HepG2 (cell line): ENCODE measurements around the gene SYPL1. TPM values are rescaled to one million over a fixed set of nuclear protein-coding genes. Genes with fewer than 3 reads are reported as not detected.

Experiments
- ATAC-seq: fragments of 200-7000 bp; cut with Tn5 transposase; 3 replicates; pipeline ENCODE4 v1.9.1; 2020; ENCODE audit warnings: mild to moderate bottlenecking, moderate library complexity
- BruUV-seq: library from RNA; stranded (reverse); fragments of 400-500 nt; replicated peaks from 2 replicates; lab custom pipeline; 2021; lab: Mats Ljungman, UMichigan
- CTCF ChIA-PET: fragments of 300-600 bp; formaldehyde crosslinking; extraction: SDS; loops from one replicate; lab custom pipeline; 2021; ENCODE audit warnings: low total read pairs, inconsistent platforms, low intra/inter-chr PET ratio; lab: Yijun Ruan, JAX
- POLR2A ChIA-PET: fragments of 350-600 bp; sonication (Branson Sonifier 250); formaldehyde crosslinking; loops from one replicate; lab custom pipeline; 2020; ENCODE audit warnings: antibody characterized with exemption, inconsistent platforms; lab: Yijun Ruan, JAX
- DNase-seq: peaks from one replicate; pipeline ENCODE4 v3.0.0-alpha.2; 2015; ENCODE audit warnings: low spot score
- FAIRE-seq: peaks from 3 replicates; lab custom pipeline; 2011; peaks lifted over from hg19 to GRCh38; lab: Jason Lieb, UNC
- H2AFZ ChIP-seq: one replicate; pipeline ENCODE4 v1.6.1; 2011; ENCODE audit warnings: low read length, inconsistent platforms
- H3K27ac ChIP-seq: fragments of 300-600 bp; 3 replicates; pipeline ENCODE4 v1.8.0; 2011; ENCODE audit warnings: mixed run types, mild to moderate bottlenecking, mixed read lengths, low read length, inconsistent platforms; ENCODE audit not compliant: insufficient read depth; ENCODE audit errors: extremely low read length
- H3K27me3 ChIP-seq, 2 experiments: fragments of 200-600 bp in 1 of 2; 2 replicates in 1 of 2; 3 replicates in 1 of 2; pipeline versions ENCODE4 v1.6.0 to v1.8.0; 2011; ENCODE audit warnings: low read length in 2 of 2, mild to moderate bottlenecking in 2 of 2, moderate library complexity in 2 of 2, inconsistent platforms in 1 of 2; ENCODE audit not compliant: insufficient read depth in 2 of 2, control insufficient read depth in 1 of 2
- H3K36me3 ChIP-seq, 2 experiments: fragments of 200-600 bp in 1 of 2; replicated peaks in 1 of 2; 2 replicates in 1 of 2; 3 replicates in 1 of 2; pipeline versions ENCODE4 v1.5.1 to v1.8.0; 2011; ENCODE audit warnings: low read length in 2 of 2, inconsistent platforms in 1 of 2; ENCODE audit not compliant: insufficient read depth in 2 of 2, control insufficient read depth in 1 of 2
- H3K4me1 ChIP-seq: 2 replicates; pipeline ENCODE4 v1.5.1; 2012; ENCODE audit warnings: low read length, inconsistent platforms; ENCODE audit not compliant: insufficient read depth
- H3K4me2 ChIP-seq: 2 replicates; pipeline ENCODE4 v1.6.0; 2011; ENCODE audit warnings: low read depth, low read length, inconsistent platforms
- H3K4me3 ChIP-seq, 3 experiments: fragments of 200-600 bp in 1 of 3; sonication (generic), shearing (Covaris generic) in 1 of 3; replicated peaks in 1 of 3; 2 replicates each; pipeline ENCODE4 v1.5.1; 2011 to 2016; ENCODE audit warnings: low read length in 3 of 3, inconsistent platforms in 2 of 3, low read depth in 2 of 3, mild to moderate bottlenecking in 2 of 3, control low read depth in 1 of 3, mixed read lengths in 1 of 3; ENCODE audit not compliant: insufficient read depth in 1 of 3
- H3K79me2 ChIP-seq: one replicate; pipeline ENCODE4 v1.6.1; 2011; ENCODE audit warnings: low read length, inconsistent platforms; ENCODE audit not compliant: insufficient read depth
- H3K9ac ChIP-seq: 2 replicates; pipeline ENCODE4 v1.6.0; 2011; ENCODE audit warnings: mild to moderate bottlenecking, low read depth, low read length, inconsistent platforms; ENCODE audit not compliant: insufficient read depth
- H3K9me3 ChIP-seq: 2 replicates; pipeline ENCODE4 v1.5.1; 2012; ENCODE audit warnings: mild to moderate bottlenecking, low read length
- H4K20me1 ChIP-seq: 2 replicates; pipeline ENCODE4 v1.6.0; 2011; ENCODE audit warnings: inconsistent platforms, mild to moderate bottlenecking, low read length, moderate library complexity; ENCODE audit not compliant: insufficient read depth
- ATRX ChIP-seq: sonication (generic); formaldehyde crosslinking; IDR thresholded peaks from 2 replicates; pipeline ENCODE4 v1.4.0; 2020; ENCODE audit warnings: missing genetic modification reagents, borderline replicate concordance
- FOXK1 ChIP-seq: sonication (generic); formaldehyde crosslinking; IDR thresholded peaks from 2 replicates; pipeline ENCODE4 v1.4.0; 2020; ENCODE audit warnings: low read depth, missing genetic modification reagents, borderline replicate concordance
- HNRNPUL1 ChIP-seq: fragments of 200-400 bp; formaldehyde crosslinking; IDR thresholded peaks from 2 replicates; pipeline ENCODE4 v1.6.1; 2017; ENCODE audit warnings: low read depth, mild to moderate bottlenecking, low read length, moderate library complexity
- HOXA3 ChIP-seq: sonication (generic); formaldehyde crosslinking; IDR thresholded peaks from 2 replicates; pipeline ENCODE4 v1.5.0; 2020; ENCODE audit warnings: missing genetic modification reagents
- KAT7 ChIP-seq: IDR thresholded peaks from 2 replicates; pipeline ENCODE4 v1.6.1; 2018; ENCODE audit warnings: borderline replicate concordance, missing compliant biosample characterization
- MBD4 ChIP-seq: IDR thresholded peaks from 2 replicates; pipeline ENCODE4 v1.6.1; 2012; ENCODE audit warnings: low read length, inconsistent platforms, borderline replicate concordance
- NPAS2 ChIP-seq: sonication (generic); formaldehyde crosslinking; IDR thresholded peaks from 2 replicates; pipeline ENCODE4 v1.8.0; 2022; ENCODE audit warnings: mild to moderate bottlenecking, missing genetic modification reagents, borderline replicate concordance
- NR2C2 ChIP-seq: sonication (generic); formaldehyde crosslinking; IDR thresholded peaks from 2 replicates; pipeline ENCODE4 v1.4.0; 2020; ENCODE audit warnings: missing genetic modification reagents, mild to moderate bottlenecking, moderate library complexity, borderline replicate concordance
- PRMT3 ChIP-seq: sonication (generic); formaldehyde crosslinking; IDR thresholded peaks from 2 replicates; pipeline ENCODE4 v1.8.1; 2022; ENCODE audit warnings: low read depth, mild to moderate bottlenecking, moderate library complexity, missing genetic modification reagents, borderline replicate concordance
- SNAI1 ChIP-seq: sonication (generic); formaldehyde crosslinking; IDR thresholded peaks from 2 replicates; pipeline ENCODE4 v1.5.0; 2020; ENCODE audit warnings: mild to moderate bottlenecking, missing genetic modification reagents, borderline replicate concordance
- SNAPC5 ChIP-seq: sonication (generic); formaldehyde crosslinking; IDR thresholded peaks from 2 replicates; pipeline ENCODE4 v1.8.1; 2023; ENCODE audit warnings: mild to moderate bottlenecking, missing genetic modification reagents, borderline replicate concordance
- TP53 ChIP-seq: sonication (generic); formaldehyde crosslinking; conservative IDR thresholded peaks from 2 replicates; pipeline ENCODE4 v1.4.0; 2020; ENCODE audit warnings: missing genetic modification reagents
- ZNF644 ChIP-seq: IDR thresholded peaks from 2 replicates; pipeline ENCODE4 v1.6.1; 2016; ENCODE audit warnings: low read depth
- ZNF709 ChIP-seq: sonication (generic); formaldehyde crosslinking; IDR thresholded peaks from 2 replicates; pipeline ENCODE4 v1.5.0; 2020; ENCODE audit warnings: mild to moderate bottlenecking, missing genetic modification reagents
- WGBS: methylation state at CpG from one replicate; pipeline ENCODE4 v1.1.6; 2017; ENCODE audit warnings: low lambda C conversion rate; 5-methylcytosine and 5-hydroxymethylcytosine counted together
- in situ Hi-C: cut with HindIII; loops from 2 replicates; pipeline ENCODE4 v1.10.0; 2017; ENCODE audit warnings: low pct_unique_long_range_greater_than_20kb; ENCODE audit not compliant: extremely low pct_ligation_motif_present
- intact Hi-C: fragments of 100-400 bp; cut with micrococcal nuclease; formaldehyde crosslinking; loops from one replicate; pipeline ENCODE4 v1.10.0; 2022; ENCODE audit not compliant: unreplicated experiment
- polyA plus RNA-seq, 8 experiments: library from polyadenylated mRNA; depleted of rRNA in 3 of 8; stranded (reverse) in 7 of 8; unstranded in 1 of 8; fragments of >200 nt; fragmentation: Illumina TruSeq in 4 of 8; extraction: Trizol in 4 of 8; gene quantifications; 2 replicates each; pipeline versions ENCODE4 v1.2.1 to v1.2.3, GENCODE V29; 2011 to 2016; ENCODE audit warnings: low read depth in 4 of 8, missing spikeins in 1 of 8, mixed read lengths in 1 of 8; ENCODE audit not compliant: insufficient read depth in 1 of 8
- total RNA-seq, 5 experiments: library from RNA; depleted of rRNA; stranded (reverse); fragments of >200 nt; fragmentation: Illumina TruSeq; extraction: Trizol; gene quantifications; 2 replicates each; pipeline ENCODE4 v1.2.3, GENCODE V29; 2016; ENCODE audit warnings: low read depth in 1 of 5
- TF ChIP-seq, protein P1 (sequence below): sonication (generic); formaldehyde crosslinking; IDR thresholded peaks from 2 replicates; pipeline ENCODE4 v1.5.0; 2020; ENCODE audit warnings: mild to moderate bottlenecking, missing genetic modification reagents
- TF ChIP-seq, protein P2 (sequence below): IDR thresholded peaks from 2 replicates; pipeline ENCODE4 v1.6.1; 2016; ENCODE audit warnings: low read depth, control low read depth

The SYPL1 gene
- total and polyA plus RNA-seq, 2 of the 13 experiments (the other 11 are each of a cell fraction or from before 2014, with no cell fraction given) = 27.5 to 40.2 TPM

- FAIRE-seq = no peak
Measured at GRCh38 chr7:106048706-106049020, 63.4 kb downstream of the SYPL1 start.

More at GRCh38 chr7:106048706-106049020, 63.4 kb downstream of the SYPL1 start:
- no peak overlapping the region for H3K4me2 ChIP-seq
- intact Hi-C loops = no loop called here
- no peaks in the 10 kb centered on the region for H3K9me3 ChIP-seq
- DNase-seq (no peak), ATAC-seq (no peak)
- H3K36me3 ChIP-seq = no peaks in the 10 kb centered on the region
- POLR2A ChIA-PET = no interaction called here
- H2AFZ ChIP-seq = no peak overlapping the region
- no peak overlapping the region for H3K4me3 ChIP-seq
- no peak overlapping the region for H3K9ac ChIP-seq
- H3K27me3 ChIP-seq = peaks cover 0 to 24% of the 10 kb centered on the region in 2 experiments
- CTCF ChIA-PET = no interaction called here
- 33% methylated on average over 1 of the region's 2 CpGs for WGBS
- no peak overlapping the region for H3K27ac ChIP-seq
- no peaks in the 10 kb centered on the region for H4K20me1 ChIP-seq
- peaks cover 17% of the 10 kb centered on the region for H3K4me1 ChIP-seq
- TF ChIP-seq NPAS2 (CRISPR knock-in tag) (no peak), HNRNPUL1 (no peak), HOXA3 (CRISPR knock-in tag) (no peak), ATRX (no peak), FOXK1 (CRISPR knock-in tag) (no peak), KAT7 (CRISPR knock-in tag) (no peak), SNAPC5 (CRISPR knock-in tag) (no peak), ZNF709 (CRISPR knock-in tag) (no peak), NR2C2 (CRISPR knock-in tag) (no peak), SNAI1 (CRISPR knock-in tag) (no peak), MBD4 (no peak), TP53 (no peak), ZNF644 (no peak), PRMT3 (no peak)
- TF ChIP-seq, protein P1, sequence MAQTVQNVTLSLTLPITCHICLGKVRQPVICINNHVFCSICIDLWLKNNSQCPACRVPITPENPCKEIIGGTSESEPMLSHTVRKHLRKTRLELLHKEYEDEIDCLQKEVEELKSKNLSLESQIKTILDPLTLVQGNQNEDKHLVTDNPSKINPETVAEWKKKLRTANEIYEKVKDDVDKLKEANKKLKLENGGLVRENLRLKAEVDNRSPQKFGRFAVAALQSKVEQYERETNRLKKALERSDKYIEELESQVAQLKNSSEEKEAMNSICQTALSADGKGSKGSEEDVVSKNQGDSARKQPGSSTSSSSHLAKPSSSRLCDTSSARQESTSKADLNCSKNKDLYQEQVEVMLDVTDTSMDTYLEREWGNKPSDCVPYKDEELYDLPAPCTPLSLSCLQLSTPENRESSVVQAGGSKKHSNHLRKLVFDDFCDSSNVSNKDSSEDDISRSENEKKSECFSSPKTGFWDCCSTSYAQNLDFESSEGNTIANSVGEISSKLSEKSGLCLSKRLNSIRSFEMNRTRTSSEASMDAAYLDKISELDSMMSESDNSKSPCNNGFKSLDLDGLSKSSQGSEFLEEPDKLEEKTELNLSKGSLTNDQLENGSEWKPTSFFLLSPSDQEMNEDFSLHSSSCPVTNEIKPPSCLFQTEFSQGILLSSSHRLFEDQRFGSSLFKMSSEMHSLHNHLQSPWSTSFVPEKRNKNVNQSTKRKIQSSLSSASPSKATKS (CRISPR knock-in tag) = no peak
- TF ChIP-seq, protein P2, sequence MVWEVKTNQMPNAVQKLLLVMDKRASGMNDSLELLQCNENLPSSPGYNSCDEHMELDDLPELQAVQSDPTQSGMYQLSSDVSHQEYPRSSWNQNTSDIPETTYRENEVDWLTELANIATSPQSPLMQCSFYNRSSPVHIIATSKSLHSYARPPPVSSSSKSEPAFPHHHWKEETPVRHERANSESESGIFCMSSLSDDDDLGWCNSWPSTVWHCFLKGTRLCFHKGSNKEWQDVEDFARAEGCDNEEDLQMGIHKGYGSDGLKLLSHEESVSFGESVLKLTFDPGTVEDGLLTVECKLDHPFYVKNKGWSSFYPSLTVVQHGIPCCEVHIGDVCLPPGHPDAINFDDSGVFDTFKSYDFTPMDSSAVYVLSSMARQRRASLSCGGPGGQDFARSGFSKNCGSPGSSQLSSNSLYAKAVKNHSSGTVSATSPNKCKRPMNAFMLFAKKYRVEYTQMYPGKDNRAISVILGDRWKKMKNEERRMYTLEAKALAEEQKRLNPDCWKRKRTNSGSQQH (CRISPR knock-in tag) = no peak
- TF ChIP-seq, all 625 proteins: peak for 0
- in situ Hi-C loops = no loop called here
- H3K79me2 ChIP-seq = no peaks in the 10 kb centered on the region
- no TSS peak for BruUV-seq
